HepG2 (cell line): Measurements from ENCODE around the gene FCRL5. TPM values are rescaled to one million over a fixed set of nuclear protein-coding genes. Genes with fewer than 3 reads are reported as not detected.

Source experiments
- HOXD1 ChIP-seq: sonication (generic); formaldehyde crosslinking; IDR thresholded peaks from 2 replicates; pipeline ENCODE4 v1.5.0; 2020; ENCODE audit warnings: missing genetic modification reagents
- MXD3 ChIP-seq: IDR thresholded peaks from 2 replicates; pipeline ENCODE4 v1.6.1; 2016; ENCODE audit warnings: mild to moderate bottlenecking, missing biosample characterization, missing genetic modification reagents
- NR2C2 ChIP-seq: sonication (generic); formaldehyde crosslinking; IDR thresholded peaks from 2 replicates; pipeline ENCODE4 v1.4.0; 2020; ENCODE audit warnings: missing genetic modification reagents, mild to moderate bottlenecking, moderate library complexity, borderline replicate concordance
- REPIN1 ChIP-seq: sonication (generic); formaldehyde crosslinking; IDR thresholded peaks from 2 replicates; pipeline ENCODE4 v1.8.0; 2022; ENCODE audit warnings: missing genetic modification reagents, low read depth, mild to moderate bottlenecking, borderline replicate concordance
- ZNF142 ChIP-seq: sonication (generic); formaldehyde crosslinking; IDR thresholded peaks from 2 replicates; pipeline ENCODE4 v1.4.0; 2020; ENCODE audit warnings: missing genetic modification reagents
- ZNF33B ChIP-seq: sonication (generic); formaldehyde crosslinking; IDR thresholded peaks from 2 replicates; pipeline ENCODE4 v1.5.1; 2020; ENCODE audit warnings: mild to moderate bottlenecking, missing genetic modification reagents
- ZNF629 ChIP-seq: sonication (generic); formaldehyde crosslinking; conservative IDR thresholded peaks from 2 replicates; pipeline ENCODE4 v1.5.0; 2020; ENCODE audit warnings: missing genetic modification reagents
- ZNF749 ChIP-seq: sonication (generic); formaldehyde crosslinking; IDR thresholded peaks from 2 replicates; pipeline ENCODE4 v1.8.0; 2022; ENCODE audit warnings: mild to moderate bottlenecking, missing genetic modification reagents, moderate library complexity, borderline replicate concordance
- polyA plus RNA-seq, 8 experiments: library from polyadenylated mRNA; depleted of rRNA in 3 of 8; stranded (reverse) in 7 of 8; unstranded in 1 of 8; fragments of >200 nt; fragmentation: Illumina TruSeq in 4 of 8; extraction: Trizol in 4 of 8; gene quantifications; 2 replicates each; pipeline versions ENCODE4 v1.2.1 to v1.2.3, GENCODE V29; 2011 to 2016; ENCODE audit warnings: low read depth in 4 of 8, missing spikeins in 1 of 8, mixed read lengths in 1 of 8; ENCODE audit not compliant: insufficient read depth in 1 of 8
- total RNA-seq, 5 experiments: library from RNA; depleted of rRNA; stranded (reverse); fragments of >200 nt; fragmentation: Illumina TruSeq; extraction: Trizol; gene quantifications; 2 replicates each; pipeline ENCODE4 v1.2.3, GENCODE V29; 2016; ENCODE audit warnings: low read depth in 1 of 5
- TF ChIP-seq, protein P1 (sequence below): sonication (generic); formaldehyde crosslinking; IDR thresholded peaks from 2 replicates; pipeline ENCODE4 v1.4.0; 2020; ENCODE audit warnings: mild to moderate bottlenecking, low read depth, missing genetic modification reagents

Gene FCRL5
- total and polyA plus RNA-seq, 2 of the 13 experiments (the other 11 are each of a cell fraction or from before 2014, with no cell fraction given): not detected

DNA sequence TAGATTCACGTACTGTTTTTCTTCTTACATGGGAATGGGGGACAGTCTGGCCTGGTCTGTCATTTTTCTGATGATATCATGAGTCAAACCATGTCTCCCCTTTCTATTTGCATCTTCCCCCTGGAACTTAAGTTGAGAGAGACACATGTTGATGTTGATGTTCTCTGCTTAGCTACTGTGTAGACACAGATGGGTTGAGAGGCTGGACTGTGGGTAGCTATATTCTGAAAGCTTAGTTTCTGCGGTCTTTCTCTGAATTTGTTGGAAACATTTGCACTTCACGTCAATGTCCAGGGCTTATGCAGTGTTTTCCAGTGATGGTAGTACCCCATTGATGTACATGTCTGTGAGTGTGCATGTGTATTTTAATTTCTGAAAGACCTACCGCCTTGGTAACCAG lies 58.2 kb downstream of the FCRL5 start (continued):
- TF ChIP-seq ZNF142 (CRISPR knock-in tag) (no peak), NR2C2 (no peak), REPIN1 (CRISPR knock-in tag) (no peak), ZNF33B (CRISPR knock-in tag) (no peak), HOXD1 (CRISPR knock-in tag) (no peak), ZNF629 (CRISPR knock-in tag) (no peak), ZNF749 (CRISPR knock-in tag) (no peak), MXD3 (CRISPR knock-in tag) (no peak)
- TF ChIP-seq, protein P1, sequence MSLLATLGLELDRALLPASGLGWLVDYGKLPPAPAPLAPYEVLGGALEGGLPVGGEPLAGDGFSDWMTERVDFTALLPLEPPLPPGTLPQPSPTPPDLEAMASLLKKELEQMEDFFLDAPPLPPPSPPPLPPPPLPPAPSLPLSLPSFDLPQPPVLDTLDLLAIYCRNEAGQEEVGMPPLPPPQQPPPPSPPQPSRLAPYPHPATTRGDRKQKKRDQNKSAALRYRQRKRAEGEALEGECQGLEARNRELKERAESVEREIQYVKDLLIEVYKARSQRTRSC: no peak
- TF ChIP-seq, all 625 proteins: peak for 0
